Stimulated activated memory B cell treated with anti-CD40 and anti-IgM and Interleukin-4, amounts not matched to agents 10 μg/mL and 1 μg/mL and 100 μg/mL, for 72 hours (primary cell): Measurements from ENCODE around the gene EYS.
"Not testable (repeated sequence)": the region's sequence is repeated elsewhere in the genome, so short reads cannot be mapped to it uniquely, and the experiment has no call there.

Experiments used
- ATAC-seq: fragments of 150-1000 bp; cut with Tn5 transposase; 2 replicates; pipeline ENCODE4 v1.10.0; 2021
- H3K27ac Mint-ChIP-seq: one replicate; pipeline ENCODE4 v1.8.0; 2022; ENCODE audit warnings: mild to moderate bottlenecking, mixed read lengths
- H3K27me3 Mint-ChIP-seq: one replicate; pipeline ENCODE4 v1.8.0; 2022; ENCODE audit warnings: mixed read lengths
- H3K36me3 Mint-ChIP-seq: one replicate; pipeline ENCODE4 v1.8.0; 2022; ENCODE audit warnings: mixed read lengths
- H3K4me1 Mint-ChIP-seq: one replicate; pipeline ENCODE4 v1.8.0; 2022; ENCODE audit warnings: mixed read lengths
- H3K4me3 Mint-ChIP-seq: one replicate; pipeline ENCODE4 v1.8.0; 2022; ENCODE audit warnings: mild to moderate bottlenecking, moderate library complexity, mixed read lengths
- H3K9me3 Mint-ChIP-seq: one replicate; pipeline ENCODE4 v1.8.0; 2022; ENCODE audit warnings: mixed read lengths

Gene EYS

DNA sequence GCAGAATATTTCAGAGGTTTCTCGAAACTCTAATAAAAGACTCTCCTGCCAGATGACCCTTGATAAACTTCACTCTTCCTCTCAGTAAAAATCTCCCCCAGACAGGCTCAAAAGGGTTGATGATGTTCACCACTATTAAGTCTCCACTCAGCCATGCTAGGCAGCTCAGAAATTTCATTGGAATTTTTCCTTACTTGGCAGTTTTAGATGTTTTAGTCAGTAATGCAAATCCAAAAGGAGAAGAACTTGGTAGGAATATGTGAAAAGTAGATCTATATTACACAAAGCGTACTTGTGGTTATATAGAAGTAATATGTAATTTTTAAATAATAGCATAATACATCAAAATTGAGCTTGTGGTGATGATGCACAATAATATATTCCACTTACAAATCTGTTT, 1738.4 kb downstream of the EYS start:
- H3K36me3 Mint-ChIP-seq = no peaks in the 10 kb centered on the region
- H3K4me1 Mint-ChIP-seq = no peaks in the 10 kb centered on the region
- no peaks in the 10 kb centered on the region for H3K9me3 Mint-ChIP-seq
- H3K27me3 Mint-ChIP-seq = no peaks in the 10 kb centered on the region
- no peak overlapping the region for H3K27ac Mint-ChIP-seq
- no peak for ATAC-seq
- no peak overlapping the region for H3K4me3 Mint-ChIP-seq

DNA sequence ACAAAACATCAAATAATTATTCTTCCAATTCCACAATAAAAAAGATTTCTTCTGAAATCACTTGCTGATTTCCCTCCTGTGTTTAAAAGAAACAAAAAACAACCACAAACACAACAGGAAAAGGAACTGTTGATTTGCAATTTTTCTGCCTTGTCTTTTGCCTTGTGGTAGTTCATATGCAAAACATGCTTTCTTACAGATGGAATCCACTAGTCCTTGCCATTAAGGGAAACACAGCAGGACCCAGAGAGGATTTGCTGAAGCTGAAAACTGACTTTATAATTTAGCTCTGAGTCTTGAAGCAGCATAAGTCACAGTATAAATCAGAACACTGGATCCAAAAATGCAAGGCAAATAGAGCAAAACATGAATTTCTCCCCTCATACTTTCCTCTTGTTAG, 1742.7 kb downstream of the EYS start:
- H3K4me1 Mint-ChIP-seq = no peaks in the 10 kb centered on the region
- no peak overlapping the region for H3K4me3 Mint-ChIP-seq
- no peaks in the 10 kb centered on the region for H3K36me3 Mint-ChIP-seq
- ATAC-seq = no peak
- H3K27me3 Mint-ChIP-seq = no peaks in the 10 kb centered on the region
- no peak overlapping the region for H3K27ac Mint-ChIP-seq
- peaks cover 3% of the 10 kb centered on the region for H3K9me3 Mint-ChIP-seq

DNA sequence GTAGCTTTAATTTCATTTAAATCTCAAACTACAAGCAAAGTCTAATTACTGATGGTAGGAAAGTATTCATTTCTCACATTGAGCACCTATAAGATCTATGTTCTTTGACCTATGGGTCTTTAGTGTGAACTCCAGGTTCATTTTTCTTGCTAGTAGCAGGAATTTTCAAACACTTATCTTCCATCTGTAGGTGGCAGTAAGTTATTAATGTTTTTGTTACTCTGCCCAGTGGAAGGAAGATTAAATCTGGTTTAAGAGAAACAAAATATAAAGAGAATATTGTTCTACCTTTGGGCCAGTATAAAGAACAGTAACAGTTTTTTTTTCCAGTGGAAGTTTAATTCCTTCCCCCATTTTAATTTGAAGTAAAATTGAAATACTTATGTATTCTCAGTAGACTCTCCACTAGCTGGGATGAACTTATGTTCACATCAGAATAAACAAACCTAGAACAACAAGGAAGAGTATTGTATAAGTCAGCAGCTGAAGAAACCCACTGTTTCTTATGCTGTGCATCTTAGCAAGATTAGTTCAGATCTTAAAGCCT, 1743.2 kb downstream of the EYS start:
- H3K36me3 Mint-ChIP-seq = no peaks in the 10 kb centered on the region
- no peak for ATAC-seq
- peaks cover 3% of the 10 kb centered on the region for H3K9me3 Mint-ChIP-seq
- H3K4me1 Mint-ChIP-seq = no peaks in the 10 kb centered on the region
- H3K4me3 Mint-ChIP-seq = no peak overlapping the region
- H3K27me3 Mint-ChIP-seq = no peaks in the 10 kb centered on the region
- H3K27ac Mint-ChIP-seq = no peak overlapping the region

DNA sequence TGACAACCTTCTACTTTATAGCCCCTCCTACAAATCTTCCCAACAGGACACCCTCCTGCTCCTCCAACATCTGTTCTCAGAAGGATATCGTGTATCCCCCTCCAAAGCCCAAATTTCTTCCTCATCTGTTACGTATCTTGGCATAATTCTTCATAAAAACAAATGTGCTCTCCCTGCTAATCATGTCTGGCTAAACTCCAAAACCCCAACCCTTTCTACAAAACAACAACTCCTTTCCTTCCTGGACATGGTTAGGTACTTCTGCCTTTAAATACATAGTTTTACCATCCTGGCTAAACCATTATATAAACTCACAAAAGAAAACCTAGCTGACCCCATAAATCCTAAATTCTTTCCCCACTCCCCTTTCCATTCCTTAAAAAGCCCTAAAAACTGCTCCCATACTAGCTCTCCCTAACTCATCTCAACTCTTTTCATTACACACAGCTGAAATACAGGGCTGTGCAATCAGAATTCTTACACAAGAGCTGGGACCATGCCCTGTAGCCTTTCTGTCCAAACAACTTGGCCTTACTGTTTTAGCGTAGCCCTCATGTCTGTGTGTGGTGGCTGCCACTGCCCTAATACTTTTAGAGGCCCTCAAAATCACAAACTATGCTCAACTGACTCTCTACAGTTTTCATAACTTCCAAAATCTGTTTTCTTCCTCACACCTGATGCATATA, 1753.5 kb downstream of the EYS start:
- not testable (repeated sequence) for H3K4me3 Mint-ChIP-seq, H3K27ac Mint-ChIP-seq, ATAC-seq, H3K27me3 Mint-ChIP-seq, H3K36me3 Mint-ChIP-seq, H3K4me1 Mint-ChIP-seq, H3K9me3 Mint-ChIP-seq

DNA sequence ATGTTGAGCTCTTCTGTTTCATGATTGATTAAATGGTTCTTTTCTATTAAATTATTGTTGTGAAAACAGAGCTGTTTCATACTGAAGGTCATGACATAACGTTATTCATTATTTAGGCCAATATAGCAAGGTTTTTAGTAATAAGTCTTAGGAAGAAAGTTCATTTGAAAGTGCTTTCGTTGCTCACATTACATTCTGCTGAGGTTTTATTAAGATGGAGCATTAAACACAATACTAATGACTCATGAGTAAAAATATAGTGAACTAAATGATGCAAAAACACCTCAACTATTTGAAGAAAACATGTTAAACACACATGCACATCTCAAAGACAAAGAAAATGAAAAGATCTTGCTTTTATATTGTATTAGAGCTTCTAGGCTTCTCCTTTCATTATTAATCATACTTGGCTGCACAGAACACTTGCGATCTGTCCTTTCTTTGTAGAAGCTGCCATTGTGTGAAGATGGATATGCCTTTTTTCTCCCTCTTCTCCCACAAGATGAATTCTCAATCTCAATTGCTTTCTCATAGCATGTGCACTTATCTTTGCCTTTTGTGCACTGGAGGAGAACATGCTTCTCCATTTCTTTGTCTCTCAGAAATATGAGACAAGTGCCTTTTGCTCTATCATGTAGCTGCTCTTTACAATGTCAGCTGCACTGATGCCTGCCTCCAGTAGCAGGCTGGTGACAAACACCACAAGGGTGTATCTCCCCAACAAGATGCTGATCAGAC, 1759.1 kb downstream of the EYS start:
- H3K27me3 Mint-ChIP-seq = no peaks in the 10 kb centered on the region
- no peaks in the 10 kb centered on the region for H3K36me3 Mint-ChIP-seq
- H3K4me1 Mint-ChIP-seq = no peaks in the 10 kb centered on the region
- ATAC-seq = no peak
- H3K27ac Mint-ChIP-seq = no peak overlapping the region
- no peak overlapping the region for H3K4me3 Mint-ChIP-seq
- peaks cover 3% of the 10 kb centered on the region for H3K9me3 Mint-ChIP-seq

DNA sequence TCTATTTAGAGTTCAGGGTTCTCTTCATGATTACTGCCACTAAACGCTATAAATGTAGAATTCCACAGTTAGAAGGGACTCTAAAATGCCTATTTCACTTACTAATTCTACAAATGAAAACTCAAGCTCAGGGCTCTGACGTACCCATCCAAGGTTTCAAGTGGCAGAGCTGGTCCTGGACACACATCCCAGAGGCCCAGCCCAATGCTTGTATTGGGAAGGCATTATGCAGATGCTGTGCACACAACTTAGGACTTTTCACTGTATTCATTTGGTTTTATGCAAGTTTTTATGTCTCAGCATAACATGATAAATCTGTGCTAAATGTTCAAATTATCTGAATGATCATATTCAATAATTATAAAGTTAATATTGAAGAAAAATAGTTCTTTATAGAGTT, 1761.0 kb downstream of the EYS start:
- no peaks in the 10 kb centered on the region for H3K4me1 Mint-ChIP-seq

DNA sequence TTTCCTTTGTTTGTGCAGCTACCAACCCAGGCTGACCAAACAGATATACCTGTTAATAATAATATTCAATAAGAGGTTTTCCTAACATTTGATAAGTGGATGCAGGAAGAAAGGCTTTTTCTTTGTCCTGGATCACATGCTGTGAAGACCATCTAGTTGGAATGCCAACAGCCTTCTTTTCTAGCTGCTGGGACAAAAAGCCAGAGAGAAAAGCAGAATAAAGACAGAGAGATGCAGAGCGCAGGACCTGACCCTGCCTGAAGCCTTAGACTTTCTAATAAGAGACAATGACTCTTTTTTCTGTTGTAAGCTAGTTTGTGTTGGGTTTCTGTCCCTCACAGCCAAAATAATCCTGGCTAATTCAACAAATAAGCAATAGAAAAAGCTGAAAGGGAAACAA, 1763.2 kb downstream of the EYS start:
- ATAC-seq = no peak
- H3K27ac Mint-ChIP-seq = no peak overlapping the region

More for the DNA sequence above, 1761.0 kb downstream of the EYS start:
- no peaks in the 10 kb centered on the region for H3K36me3 Mint-ChIP-seq
- H3K27me3 Mint-ChIP-seq = no peaks in the 10 kb centered on the region
- H3K27ac Mint-ChIP-seq = no peak overlapping the region
- H3K4me3 Mint-ChIP-seq = no peak overlapping the region
- ATAC-seq = no peak
- H3K9me3 Mint-ChIP-seq = peaks cover 3% of the 10 kb centered on the region

DNA sequence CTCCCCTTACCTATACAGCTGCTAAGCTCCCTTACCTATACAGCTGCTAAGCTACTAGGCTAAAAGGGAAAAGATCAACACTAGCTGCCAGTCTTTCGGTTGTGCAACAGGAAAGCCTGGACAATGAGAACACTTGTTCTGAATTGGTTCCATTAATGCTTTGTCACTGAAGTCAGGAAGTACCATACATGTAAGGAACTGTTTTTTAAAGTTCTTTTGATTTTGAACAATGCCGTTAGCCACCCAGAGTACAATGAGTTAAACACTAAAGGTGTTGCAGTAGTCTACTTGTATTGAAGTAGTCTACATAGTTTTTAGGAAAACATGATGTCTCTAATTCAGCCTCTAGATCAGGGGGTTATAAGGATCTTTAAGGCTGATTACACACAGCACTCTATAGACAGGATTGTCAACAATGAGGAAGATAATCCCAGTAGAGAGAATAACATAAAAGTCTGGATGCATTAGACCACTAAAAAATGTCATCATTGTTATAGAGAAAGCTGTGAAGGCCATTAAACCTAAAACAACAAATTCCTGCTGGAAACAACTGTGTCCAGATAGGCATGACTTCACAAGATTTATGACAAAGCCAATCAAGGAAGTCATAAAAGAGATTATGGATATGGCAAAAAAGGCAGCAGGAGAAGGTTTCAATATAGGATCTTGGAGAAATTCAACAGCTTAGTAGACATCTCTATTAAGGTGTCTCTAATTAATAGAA, 1765.1 kb downstream of the EYS start:
- H3K9me3 Mint-ChIP-seq = peaks cover 3% of the 10 kb centered on the region
- no peaks in the 10 kb centered on the region for H3K27me3 Mint-ChIP-seq
- no peaks in the 10 kb centered on the region for H3K4me1 Mint-ChIP-seq
- H3K4me3 Mint-ChIP-seq = no peak overlapping the region
- H3K27ac Mint-ChIP-seq = no peak overlapping the region
- H3K36me3 Mint-ChIP-seq = no peaks in the 10 kb centered on the region
- ATAC-seq = no peak

More for the DNA sequence above, 1763.2 kb downstream of the EYS start:
- Mint-ChIP-seq H3K4me1 (no peaks in the 10 kb centered on the region), H3K36me3 (no peaks in the 10 kb centered on the region), H3K27me3 (no peaks in the 10 kb centered on the region), H3K4me3 (no peak overlapping the region), H3K9me3 (peaks cover 3% of the 10 kb centered on the region)

DNA sequence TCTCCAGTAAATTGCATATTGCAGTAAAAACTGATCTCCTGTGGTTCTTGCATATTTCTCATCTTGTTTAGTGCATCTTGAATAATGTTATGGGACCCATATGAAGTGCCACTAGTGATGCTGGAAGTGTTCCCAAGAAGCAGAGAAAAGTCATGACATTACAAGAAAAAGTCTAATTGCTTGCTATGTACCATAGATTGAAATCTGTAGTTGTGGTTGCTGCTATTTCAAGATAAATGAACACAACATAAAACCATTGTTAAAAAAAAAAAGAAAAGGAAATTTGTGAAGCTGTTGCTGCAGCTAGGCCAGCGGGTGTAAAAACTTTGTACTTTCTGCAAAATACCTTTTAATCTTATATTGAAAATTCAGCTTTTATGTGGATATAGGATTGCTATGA, 1767.0 kb downstream of the EYS start:
- Mint-ChIP-seq H3K4me1 (no peaks in the 10 kb centered on the region), H3K9me3 (peaks cover 2% of the 10 kb centered on the region), H3K36me3 (no peaks in the 10 kb centered on the region), H3K27ac (no peak overlapping the region), H3K27me3 (no peaks in the 10 kb centered on the region), H3K4me3 (no peak overlapping the region)
- no peak for ATAC-seq

DNA sequence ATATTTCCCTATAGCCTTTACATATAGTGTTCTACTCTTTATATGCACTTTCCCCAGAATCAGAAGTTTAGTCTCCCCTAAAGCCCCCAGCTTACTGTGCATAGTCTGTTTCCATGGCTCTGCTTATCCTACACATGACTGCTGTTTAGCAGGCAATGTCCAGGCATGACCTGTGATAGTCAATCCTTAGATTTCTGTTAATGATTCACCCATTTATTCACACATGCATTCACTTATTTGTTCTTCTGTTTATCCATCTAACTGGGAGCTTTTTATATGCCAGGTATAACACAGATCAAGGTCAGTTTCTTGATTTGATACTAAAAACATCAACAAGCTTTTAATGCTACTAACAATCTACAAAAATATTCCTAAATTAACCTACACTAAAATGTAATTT, 1770.6 kb downstream of the EYS start:
- H3K9me3 Mint-ChIP-seq = no peaks in the 10 kb centered on the region
- H3K27ac Mint-ChIP-seq = no peak overlapping the region
- H3K36me3 Mint-ChIP-seq = no peaks in the 10 kb centered on the region
- H3K4me1 Mint-ChIP-seq = no peaks in the 10 kb centered on the region
- ATAC-seq = no peak
- H3K27me3 Mint-ChIP-seq = no peaks in the 10 kb centered on the region
- no peak overlapping the region for H3K4me3 Mint-ChIP-seq

DNA sequence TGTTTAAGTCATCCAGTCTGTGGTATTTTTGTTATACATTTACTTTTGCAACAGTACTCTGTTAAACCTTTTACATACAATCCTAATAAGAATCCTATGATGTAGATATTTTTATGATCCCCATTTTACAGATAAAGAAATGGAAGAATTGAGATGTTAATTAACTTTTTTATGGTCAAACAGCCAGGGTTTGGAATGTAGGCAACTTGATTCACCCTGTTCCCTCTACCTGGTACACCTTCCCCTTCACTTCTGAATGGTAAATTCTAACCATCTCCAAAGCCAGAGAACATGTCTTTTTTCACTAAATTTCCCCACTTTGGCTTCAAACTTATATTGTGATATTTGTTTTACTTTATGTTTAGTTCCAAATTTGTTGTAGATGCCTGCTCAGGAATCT, 1771.3 kb downstream of the EYS start:
- Mint-ChIP-seq H3K4me1 (no peaks in the 10 kb centered on the region), H3K27ac (no peak overlapping the region), H3K36me3 (no peaks in the 10 kb centered on the region), H3K4me3 (no peak overlapping the region), H3K9me3 (no peaks in the 10 kb centered on the region), H3K27me3 (no peaks in the 10 kb centered on the region)
- no peak for ATAC-seq

DNA sequence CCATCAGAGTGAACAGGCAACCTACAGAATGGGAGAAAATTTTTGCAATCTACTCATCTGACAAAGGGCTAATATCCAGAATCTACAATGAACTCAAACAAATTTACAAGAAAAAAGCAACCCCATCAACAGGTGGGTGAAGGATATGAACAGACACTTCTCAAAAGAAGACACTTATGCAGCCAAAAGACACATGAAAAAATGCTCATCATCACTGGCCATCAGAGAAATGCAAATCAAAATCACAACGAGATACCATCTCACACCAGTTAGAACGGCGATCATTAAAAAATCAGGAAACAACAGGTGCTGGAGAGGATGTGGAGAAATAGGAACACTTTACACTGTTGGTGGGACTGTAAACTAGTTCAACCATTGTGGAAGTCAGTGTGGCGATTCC, 1773.1 kb downstream of the EYS start:
- not testable (repeated sequence) for H3K36me3 Mint-ChIP-seq, H3K27ac Mint-ChIP-seq

DNA sequence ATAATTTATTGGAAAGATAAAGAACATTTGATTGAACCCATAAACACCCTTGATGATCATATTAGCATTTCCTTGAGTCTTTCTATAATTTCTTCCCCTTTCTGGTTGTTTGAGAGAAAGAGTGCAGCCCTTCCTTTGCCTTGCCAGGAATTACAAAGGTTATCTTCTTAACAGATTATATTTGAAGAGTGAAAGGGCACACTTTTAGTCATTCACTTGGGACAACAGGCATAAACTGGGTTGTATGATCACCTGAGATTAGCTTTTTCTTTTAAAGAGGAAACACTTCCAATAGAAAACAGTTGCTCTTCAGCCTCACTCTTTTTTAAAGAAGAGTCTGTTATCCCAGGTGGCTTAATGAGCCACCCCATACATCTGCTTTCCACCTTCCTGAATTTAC, 1776.2 kb downstream of the EYS start:
- ATAC-seq = no peak
- Mint-ChIP-seq H3K36me3 (no peaks in the 10 kb centered on the region), H3K4me3 (no peak overlapping the region), H3K27me3 (no peaks in the 10 kb centered on the region), H3K9me3 (no peaks in the 10 kb centered on the region), H3K4me1 (no peaks in the 10 kb centered on the region), H3K27ac (no peak overlapping the region)

More for the DNA sequence above, 1773.1 kb downstream of the EYS start:
- not testable (repeated sequence) for H3K4me3 Mint-ChIP-seq, H3K27me3 Mint-ChIP-seq, H3K4me1 Mint-ChIP-seq, H3K9me3 Mint-ChIP-seq, ATAC-seq

DNA sequence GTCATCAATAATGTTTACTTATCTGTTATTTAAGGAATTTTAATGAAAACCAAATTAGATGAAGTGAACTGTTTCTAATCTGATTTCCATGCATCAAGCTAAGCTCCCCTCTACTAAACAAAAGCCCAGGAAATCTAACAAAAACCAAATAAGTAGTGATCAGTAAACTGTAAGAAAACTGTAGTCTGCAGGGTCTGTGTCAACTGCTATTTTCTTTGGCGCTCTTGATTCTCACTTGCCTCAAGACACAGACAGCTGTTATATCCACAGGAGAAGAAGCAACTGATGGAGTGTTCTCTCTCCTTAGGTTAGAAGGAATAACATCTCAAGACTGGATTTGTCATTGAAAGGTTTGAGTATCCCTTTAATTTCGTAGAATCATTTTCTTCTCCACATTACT, 1777.9 kb downstream of the EYS start:
- no peaks in the 10 kb centered on the region for H3K9me3 Mint-ChIP-seq
- no peak overlapping the region for H3K4me3 Mint-ChIP-seq
- no peaks in the 10 kb centered on the region for H3K4me1 Mint-ChIP-seq
- no peak for ATAC-seq
- no peaks in the 10 kb centered on the region for H3K36me3 Mint-ChIP-seq
- H3K27me3 Mint-ChIP-seq = no peaks in the 10 kb centered on the region
- H3K27ac Mint-ChIP-seq = no peak overlapping the region

DNA sequence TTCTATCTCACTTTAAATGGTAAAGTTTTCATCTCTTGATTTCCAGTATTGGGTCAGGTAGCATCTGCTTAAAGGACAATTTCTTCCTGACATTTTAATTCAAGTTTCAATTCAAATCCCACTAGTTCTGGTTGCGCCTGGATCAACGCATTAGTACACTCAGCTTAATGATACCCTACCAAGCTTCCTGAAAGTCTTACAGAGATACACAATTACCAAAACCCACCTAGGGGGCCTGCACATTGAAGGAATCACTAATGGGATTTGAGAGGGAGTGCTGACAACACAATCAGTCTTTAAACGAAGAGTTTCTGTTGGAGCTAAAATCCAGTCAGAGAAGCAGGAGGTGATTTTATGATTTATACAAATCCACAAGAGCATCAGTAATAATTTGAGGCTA, 1778.4 kb downstream of the EYS start:
- Mint-ChIP-seq H3K27ac (no peak overlapping the region), H3K9me3 (no peaks in the 10 kb centered on the region), H3K4me3 (no peak overlapping the region), H3K4me1 (no peaks in the 10 kb centered on the region), H3K27me3 (no peaks in the 10 kb centered on the region), H3K36me3 (no peaks in the 10 kb centered on the region)
- ATAC-seq = no peak
